ENCODE data around the gene ZC3H8.

The ZC3H8 gene

DNA sequence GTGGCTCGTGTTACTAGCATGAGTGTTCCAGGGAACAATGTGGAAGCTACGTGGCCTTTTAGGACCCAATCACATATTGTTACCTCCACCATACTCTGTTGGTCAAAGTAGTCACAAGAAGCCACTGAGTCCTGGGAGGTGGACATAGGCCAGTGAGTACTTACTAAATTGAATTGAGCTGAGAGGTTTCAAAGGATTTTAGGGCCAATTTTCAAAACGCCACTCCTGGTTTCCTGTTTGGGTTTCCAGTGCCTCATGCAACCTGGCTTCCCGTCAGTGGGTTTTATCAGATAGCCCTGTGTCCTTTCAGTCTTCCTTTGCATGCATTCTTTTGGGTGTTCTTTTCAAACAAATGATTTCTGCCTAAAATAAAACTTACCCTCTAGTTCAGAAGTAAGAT, 60.4 kb downstream of the ZC3H8 start:
- no peak for DNase-seq

- DNase-seq: no peak
Measured at GRCh38 chr2:112194028-112194427, 60.8 kb downstream of the ZC3H8 start.

GRCh38 chr2:112189001-112189556, 65.8 kb downstream of the ZC3H8 start:
- no peak for DNase-seq

DNA sequence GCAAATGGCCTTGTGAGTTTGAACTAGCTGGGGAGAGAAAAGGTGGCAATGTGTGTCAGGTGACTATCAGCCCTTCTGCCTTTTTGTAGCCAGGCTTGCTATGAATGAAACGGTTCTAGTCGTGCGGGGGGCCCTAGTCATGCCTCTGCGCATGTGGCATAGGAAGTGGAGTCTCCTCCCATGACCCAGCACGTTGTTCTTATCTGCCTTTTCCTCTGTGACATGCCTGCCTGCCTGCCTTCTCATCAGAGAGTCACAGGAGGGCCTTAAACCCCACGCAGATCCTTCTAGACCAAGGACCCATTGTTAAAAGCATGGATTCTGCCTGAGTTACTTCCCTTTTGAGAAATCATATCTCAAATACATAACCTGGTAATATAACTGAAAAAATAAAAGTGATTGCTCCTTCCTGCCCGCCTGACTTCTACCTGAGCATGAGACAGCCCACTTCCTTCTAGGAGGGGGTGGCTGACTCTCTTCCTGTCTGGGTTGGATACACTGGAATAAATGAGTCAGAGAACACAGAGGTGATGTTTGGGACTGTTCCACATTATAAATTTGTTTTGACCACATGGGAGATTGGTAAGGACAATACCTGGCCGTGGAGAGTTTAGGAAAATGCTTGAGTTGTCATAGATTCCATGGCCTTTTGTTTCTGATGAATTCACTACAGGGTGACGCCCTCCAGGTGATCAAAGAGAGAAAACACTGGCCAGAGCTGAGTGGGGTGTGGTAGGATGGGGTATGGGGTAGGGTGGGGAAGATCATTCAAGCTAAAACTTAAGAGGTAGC, 66.8 kb downstream of the ZC3H8 start:
- peak; percentile 49 for DNase-seq

DNA sequence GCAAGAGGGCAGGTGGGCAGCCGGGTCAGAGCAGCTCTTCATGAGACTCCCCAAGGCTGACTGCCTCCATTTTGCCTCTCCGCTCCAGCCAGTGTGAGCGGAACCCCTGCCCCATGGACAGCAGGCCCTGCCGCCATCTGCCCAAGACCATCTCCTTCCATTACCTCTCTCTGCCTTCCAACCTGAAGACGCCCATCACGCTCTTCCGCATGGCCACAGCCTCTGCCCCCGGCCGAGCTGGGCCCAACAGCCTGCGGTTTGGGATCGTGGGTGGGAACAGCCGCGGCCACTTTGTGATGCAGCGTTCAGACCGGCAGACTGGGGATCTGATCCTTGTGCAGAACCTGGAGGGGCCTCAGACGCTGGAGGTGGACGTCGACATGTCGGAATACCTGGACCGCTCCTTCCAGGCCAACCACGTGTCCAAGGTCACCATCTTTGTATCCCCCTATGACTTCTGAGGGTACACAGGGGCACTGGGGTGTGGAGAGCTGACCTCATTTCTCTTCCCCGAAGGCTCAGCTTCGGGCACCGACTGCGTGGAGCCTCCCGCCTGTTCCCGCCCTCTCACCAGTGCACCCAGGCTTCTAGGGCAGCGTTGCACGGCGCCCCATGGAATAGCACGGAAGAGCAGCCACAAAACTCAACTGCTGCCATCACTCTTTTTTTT, 67.7 kb downstream of the ZC3H8 start:
- DNase-seq: peak; percentile 37

- DNase-seq: peak; percentile 41
Measured at GRCh38 chr2:112185131-112185530, 69.7 kb downstream of the ZC3H8 start.

DNA sequence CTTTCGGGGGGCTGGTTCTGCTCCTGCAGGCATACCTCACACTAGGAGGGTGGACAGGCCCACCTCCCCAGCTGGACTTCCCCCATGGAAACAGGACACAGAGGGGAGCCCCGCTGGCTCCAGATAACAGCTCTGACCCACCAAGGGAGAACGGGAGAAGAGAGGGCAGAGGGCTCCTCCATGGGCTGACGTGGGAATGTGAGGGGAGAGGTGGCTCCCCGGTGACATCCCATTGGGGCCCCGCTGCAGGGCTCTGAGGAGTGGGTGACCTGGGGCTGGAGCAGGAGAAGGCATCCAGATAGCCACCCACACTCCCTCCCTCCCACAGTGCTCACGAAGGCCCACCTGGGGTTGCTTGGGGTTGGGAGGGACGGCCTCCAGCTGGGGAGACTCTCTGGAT, 70.7 kb downstream of the ZC3H8 start:
- peak; percentile 28 for DNase-seq

DNA sequence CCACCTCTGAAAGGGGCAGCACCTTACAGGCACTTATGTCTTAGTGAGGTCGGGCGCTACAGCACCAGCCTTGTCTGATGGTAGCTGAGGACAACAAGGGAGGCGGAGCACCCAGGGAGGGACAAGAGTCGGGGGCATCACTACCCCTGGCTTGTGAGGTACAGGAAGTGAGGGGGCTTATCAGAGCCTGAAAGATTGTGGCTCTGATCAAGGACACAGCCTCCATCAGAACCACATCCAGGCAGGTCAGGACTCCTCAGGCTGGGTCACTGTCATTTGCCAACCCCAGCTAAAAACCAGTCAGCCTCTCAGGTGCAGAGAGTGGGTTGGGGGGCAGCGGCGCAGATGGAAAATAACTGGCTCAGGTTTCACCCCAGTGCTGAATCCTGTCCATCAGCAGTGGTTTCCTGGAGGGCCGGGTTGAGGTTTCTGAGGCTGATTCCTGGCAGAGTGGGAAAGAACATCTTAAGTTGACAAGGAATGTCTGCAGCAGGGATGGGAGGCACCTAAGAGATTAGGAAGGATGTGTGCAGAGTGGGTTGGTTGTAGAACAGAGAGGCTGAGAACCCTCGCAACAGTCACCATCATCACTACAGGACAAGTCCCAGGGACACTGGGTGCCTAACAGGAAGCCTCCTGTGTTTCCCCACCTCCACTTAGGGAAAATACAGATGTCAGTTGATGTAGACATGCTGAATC, 71.4 kb downstream of the ZC3H8 start:
- DNase-seq: peak; percentile 32

DNA sequence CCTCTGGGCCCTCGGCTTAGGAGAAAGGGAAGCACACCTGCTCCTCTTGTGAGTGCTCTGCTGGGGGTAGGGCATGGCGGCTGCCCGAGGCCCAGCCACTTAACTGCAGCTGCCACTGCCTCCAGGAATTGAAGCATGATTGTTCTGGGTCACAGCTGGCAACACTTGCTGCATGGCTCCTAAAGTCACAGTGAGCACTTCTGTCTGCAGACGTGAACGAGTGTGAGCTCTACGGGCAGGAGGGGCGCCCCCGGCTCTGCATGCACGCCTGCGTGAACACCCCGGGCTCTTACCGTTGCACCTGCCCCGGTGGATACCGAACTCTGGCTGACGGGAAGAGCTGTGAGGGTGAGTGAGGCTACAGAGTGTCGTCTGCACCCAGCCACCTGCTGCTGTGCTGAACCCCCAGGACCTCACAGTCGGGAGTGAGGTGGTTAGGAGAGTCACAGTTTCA, 72.2 kb downstream of the ZC3H8 start:
- DNase-seq: peak; percentile 54

GRCh38 chr2:112181571-112182290, 73.1 kb downstream of the ZC3H8 start:
- DNase-seq: peak; percentile 67

DNA sequence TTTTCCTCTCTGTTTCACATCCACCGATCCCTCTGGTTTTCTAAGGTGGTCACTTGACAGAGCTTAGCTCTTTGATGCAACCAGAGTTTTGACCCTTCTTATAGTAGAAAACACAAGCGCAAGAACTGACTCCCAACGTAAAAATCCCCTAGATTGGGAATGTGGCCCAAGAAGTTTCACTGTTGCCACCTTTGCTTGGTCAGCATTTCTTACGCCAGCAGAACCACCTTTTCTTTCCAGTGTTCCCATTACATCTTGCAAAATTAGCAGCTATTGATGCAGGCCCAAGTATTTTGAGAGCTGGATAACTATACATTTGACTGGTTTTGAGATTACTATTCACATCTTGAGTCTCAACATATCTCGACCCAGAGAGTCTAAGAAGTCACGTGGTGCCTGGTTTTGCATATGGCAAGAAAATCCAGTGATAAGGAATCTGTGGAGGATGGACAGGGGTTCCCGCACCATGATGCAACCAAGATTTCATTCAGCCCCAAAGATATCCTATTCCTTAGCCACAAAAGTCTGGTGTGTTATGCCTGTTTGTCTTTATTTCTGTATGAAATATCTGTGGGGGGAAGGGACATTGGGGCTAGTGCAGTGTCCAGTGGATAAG, 78.8 kb downstream of the ZC3H8 start:
- no peak for DNase-seq

DNA sequence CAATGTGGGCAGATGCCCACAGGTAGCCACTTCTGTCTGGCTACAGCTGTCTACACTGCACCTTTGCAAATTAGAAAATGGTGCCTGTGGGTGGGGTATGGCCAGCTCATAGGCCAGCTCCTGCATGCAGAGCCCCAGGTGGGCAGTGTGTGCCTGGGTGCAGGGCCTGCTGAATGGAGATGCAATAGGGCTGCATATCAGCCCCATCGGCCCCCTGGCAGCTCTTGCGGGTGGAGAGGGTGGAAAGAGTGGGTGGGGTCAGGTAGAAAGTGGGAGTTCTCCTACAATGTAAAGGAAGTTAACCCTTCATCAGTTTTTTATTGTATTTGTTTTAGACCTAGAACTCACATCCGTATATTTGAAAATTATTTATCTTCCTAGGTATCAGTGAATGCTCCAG, 79.5 kb downstream of the ZC3H8 start:
- peak; percentile 41 for DNase-seq

DNA sequence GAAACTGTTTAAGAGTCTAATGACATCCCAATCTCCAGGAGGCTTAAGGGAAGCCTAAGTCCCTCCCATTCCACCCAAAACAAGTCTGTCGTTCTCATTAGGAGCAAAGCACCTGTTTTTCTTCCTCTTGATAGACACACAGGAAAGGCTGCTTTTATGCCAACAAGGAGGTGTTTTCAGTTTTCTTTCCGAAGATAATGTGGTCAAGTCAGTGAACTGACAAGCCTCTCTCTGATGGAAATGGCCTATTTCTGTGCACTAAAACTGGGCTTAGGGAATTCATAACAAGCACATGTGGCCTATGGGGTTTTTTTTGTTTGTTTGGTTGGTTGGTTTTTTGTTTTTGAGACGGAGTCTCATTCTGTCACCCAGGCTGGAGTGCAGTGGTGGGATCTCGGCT, 80.5 kb downstream of the ZC3H8 start:
- DNase-seq: no peak

DNA sequence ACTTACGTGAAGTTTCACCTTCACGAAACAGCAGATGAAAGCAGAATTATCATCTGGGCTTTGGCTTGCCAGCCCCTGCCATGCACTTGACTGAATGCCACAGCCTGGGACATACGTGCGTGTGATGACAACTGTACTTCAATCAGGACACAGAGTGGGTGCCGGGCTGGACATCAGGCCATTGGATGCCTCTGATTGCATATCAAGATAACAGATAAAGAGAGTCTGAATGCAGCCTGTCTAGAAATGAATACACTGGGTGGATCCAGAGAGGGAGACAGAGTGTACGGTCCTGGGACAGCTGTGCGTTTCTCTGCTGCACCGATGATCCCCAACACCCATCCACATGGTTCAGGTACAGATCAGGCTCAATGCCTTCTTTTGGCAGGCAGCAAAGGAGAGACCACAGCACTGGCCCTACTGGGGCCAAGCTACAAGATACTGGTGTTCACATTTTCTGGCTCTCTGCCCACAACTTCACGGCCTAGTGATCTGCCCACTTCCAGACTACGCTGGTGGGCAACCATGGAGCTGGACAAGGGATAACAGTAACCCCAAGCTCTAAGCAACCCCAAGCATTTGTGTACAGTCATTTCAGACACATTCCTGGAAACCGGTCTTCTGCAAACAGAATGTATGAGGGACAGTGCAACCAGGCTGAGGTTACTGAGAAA, 81.1 kb downstream of the ZC3H8 start:
- peak; percentile 40 for DNase-seq

DNA sequence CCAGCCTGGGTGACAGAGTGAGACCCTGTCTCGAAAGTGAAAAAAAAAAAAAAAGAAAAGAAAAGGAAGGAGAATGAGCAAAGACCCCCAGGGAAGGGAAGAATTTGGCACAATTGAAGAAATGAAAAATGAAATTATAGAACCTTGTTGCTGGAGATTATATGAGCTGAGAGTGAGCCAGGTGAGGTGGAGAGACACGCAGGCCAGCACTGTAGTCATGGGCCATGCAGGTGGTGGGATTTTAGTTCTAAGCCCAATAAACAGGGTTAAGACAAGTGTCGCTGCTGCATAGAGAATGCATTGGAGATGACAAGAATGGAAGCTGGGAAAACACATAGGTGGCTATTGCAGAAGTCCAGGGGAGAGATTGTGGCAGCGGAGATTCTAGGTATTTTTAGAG, 84.3 kb downstream of the ZC3H8 start:
- no peak for DNase-seq

DNA sequence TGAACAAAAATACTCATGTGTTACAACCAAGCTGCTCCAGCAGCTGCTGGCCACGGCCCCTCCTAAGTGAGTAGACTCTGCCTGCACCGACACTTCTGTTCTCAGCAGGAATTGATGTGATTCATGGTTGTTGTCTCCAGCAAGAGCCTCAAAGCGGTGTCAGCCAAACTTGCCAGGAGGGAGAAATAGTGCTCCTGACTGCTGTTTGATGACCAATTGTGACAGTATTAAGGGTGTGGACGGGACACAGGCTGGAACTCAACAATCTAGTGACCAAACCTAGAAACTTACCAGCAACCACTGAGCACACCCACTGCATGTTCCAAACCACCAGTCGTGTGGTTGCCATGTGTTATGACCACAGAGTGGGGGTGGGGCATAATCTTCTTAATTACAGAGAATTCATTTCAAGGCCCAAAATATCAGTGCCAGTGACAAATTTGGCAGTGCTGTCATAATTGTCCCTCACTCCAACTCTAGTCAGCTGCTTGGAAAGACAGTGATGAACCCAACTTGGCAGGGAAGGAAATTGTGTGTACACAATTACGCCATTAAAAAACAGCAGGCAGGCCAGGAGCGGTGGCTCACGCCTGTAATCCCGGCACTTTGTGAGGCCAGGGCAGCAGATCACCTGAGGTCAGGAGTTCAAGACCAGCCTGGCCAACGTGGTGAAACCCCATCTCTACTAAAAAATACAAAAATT, 86.3 kb downstream of the ZC3H8 start:
- no peak for DNase-seq

GRCh38 chr2:112166806-112167499, 87.9 kb downstream of the ZC3H8 start:
- no peak for DNase-seq

DNA sequence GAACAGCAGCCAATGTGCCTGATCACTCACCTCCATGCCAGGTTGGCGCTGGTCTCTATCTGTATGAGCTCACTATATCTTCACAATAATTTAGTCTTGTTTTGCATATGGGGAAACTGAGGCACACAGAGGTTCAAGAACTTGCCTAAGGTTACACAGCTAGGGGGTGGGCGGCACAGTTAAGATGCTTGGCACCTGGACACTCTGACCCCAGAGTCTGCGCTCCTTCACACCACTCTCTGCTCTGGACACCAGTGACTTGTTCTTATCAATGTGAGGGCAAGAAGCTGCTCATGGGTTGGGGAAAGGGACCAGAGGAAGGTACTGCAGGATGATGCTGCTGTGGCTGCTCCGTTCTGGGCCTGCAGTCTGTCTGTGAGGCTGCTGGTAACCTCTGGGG, 89.5 kb downstream of the ZC3H8 start:
- DNase-seq: no peak

DNA sequence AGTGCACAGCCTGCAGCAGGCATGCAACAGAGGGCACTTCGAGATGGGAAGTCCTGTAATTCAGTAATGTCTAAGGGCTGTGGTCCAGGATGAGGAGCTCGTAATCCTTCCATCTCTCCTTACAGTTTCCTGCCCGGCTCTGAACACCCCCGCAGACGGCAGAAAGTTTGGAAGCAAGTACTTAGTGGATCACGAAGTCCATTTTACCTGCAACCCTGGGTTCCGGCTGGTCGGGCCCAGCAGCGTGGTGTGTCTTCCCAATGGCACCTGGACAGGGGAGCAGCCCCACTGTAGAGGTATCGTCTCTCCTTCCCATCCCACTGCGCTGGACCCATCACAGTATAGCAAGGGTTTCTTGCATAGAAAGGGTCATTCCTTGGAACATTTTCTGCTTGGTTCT, 90.0 kb downstream of the ZC3H8 start:
- no peak for DNase-seq

DNA sequence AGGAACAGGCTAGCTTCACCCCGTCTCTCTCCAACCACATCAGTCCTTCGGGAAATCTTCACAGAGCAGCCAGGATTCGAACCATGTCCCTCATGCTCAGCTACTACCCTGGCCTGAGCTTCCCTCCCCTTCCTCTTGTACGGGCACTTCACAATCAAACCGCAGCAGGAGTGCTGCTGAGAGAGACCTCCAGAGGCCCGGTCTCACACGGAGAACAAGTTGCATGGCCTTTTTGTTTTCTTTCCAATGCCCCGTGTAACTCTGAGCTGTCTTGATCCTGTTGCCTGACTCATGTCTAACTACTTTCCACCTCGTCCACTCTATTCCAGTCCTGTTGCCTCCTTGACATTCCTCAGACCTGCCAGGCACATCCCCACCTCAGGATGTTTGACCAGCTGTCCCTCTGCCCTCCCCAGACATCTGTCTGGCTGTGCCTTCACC, 91.3 kb downstream of the ZC3H8 start:
- no peak for DNase-seq

Data from islet precursor cell (in vitro differentiated cells).